CD8-positive, alpha-beta memory T cell (primary cell): Measurements from ENCODE around the gene C3orf62. TPM values are rescaled to one million over a fixed set of nuclear protein-coding genes. Genes with fewer than 3 reads are reported as not detected.

ENCODE experiments used
- CTCF ChIA-PET: fragments of 350-600 bp; sonication (Branson Sonifier 250); formaldehyde crosslinking; loops from one replicate; lab custom pipeline; 2021; ENCODE audit warnings: antibody characterized with exemption; lab: Charles Lee
- POLR2A ChIA-PET: fragments of 350-600 bp; sonication (Branson Sonifier 250); formaldehyde crosslinking; loops from one replicate; lab custom pipeline; 2021; ENCODE audit warnings: antibody characterized with exemption; lab: Charles Lee
- DNase-seq, 5 donors: peaks; one replicate each; pipeline versions ENCODE4 v3.0.0 to v3.0.0-alpha.2; 2020 to 2022; ENCODE audit warnings: mixed read lengths in 1 of 5
- H3K27ac ChIP-seq: one replicate; pipeline ENCODE4 v1.7.0; 2013; ENCODE audit warnings: low read depth, mild to moderate bottlenecking, low read length, moderate library complexity
- H3K27me3 ChIP-seq: 2 replicates; pipeline ENCODE4 v1.7.0; 2013; ENCODE audit warnings: low read length, mild to moderate bottlenecking; ENCODE audit not compliant: insufficient read depth, poor library complexity, severe bottlenecking
- H3K36me3 ChIP-seq: 2 replicates; pipeline ENCODE4 v1.7.0; 2013; ENCODE audit warnings: mild to moderate bottlenecking, low read length, moderate library complexity; ENCODE audit not compliant: insufficient read depth
- H3K4me1 ChIP-seq: 2 replicates; pipeline ENCODE4 v1.7.0; 2013; ENCODE audit warnings: mild to moderate bottlenecking, low read length, moderate library complexity; ENCODE audit not compliant: insufficient read depth
- H3K4me3 ChIP-seq: 2 replicates; pipeline ENCODE4 v1.7.0; 2013; ENCODE audit warnings: mild to moderate bottlenecking, low read length
- H3K9me3 ChIP-seq: 2 replicates; pipeline ENCODE4 v1.7.0; 2013; ENCODE audit warnings: mild to moderate bottlenecking, low read length
- H3K27ac Mint-ChIP-seq, 8 donors: one replicate each; pipeline ENCODE4 v1.8.0; 2020 to 2021; ENCODE audit warnings: mixed read lengths in 8 of 8, mild to moderate bottlenecking in 6 of 8, inconsistent platforms in 3 of 8, moderate library complexity in 3 of 8
- H3K27me3 Mint-ChIP-seq, 2 donors: one replicate each; pipeline ENCODE4 v1.8.0; 2020 to 2021; ENCODE audit warnings: mixed read lengths in 2 of 2, mild to moderate bottlenecking in 1 of 2, moderate library complexity in 1 of 2
- H3K36me3 Mint-ChIP-seq, 3 donors: one replicate each; pipeline ENCODE4 v1.8.0; 2020 to 2021; ENCODE audit warnings: mixed read lengths in 3 of 3, inconsistent platforms in 1 of 3, mild to moderate bottlenecking in 1 of 3
- H3K4me1 Mint-ChIP-seq, 3 donors: one replicate each; pipeline ENCODE4 v1.8.0; 2020 to 2021; ENCODE audit warnings: mixed read lengths in 3 of 3, inconsistent platforms in 1 of 3, mild to moderate bottlenecking in 1 of 3
- H3K4me3 Mint-ChIP-seq, 7 donors: one replicate each; pipeline ENCODE4 v1.8.0; 2020 to 2021; ENCODE audit warnings: mixed read lengths in 7 of 7, mild to moderate bottlenecking in 6 of 7, moderate library complexity in 4 of 7, inconsistent platforms in 2 of 7
- H3K9me3 Mint-ChIP-seq, 5 donors: one replicate each; pipeline ENCODE4 v1.8.0; 2020 to 2022; ENCODE audit warnings: mixed read lengths in 5 of 5, mild to moderate bottlenecking in 3 of 5, moderate library complexity in 2 of 5, inconsistent platforms in 1 of 5
- polyA plus RNA-seq: library from polyadenylated mRNA; unstranded; fragments of 300-500 nt; fragmentation: Illumina TruSeq; gene quantifications from one replicate; pipeline ENCODE4 v1.2.3, GENCODE V29; 2021
- total RNA-seq, 2 experiments: library from RNA; stranded (reverse); gene quantifications; one replicate each; pipeline ENCODE4 v1.2.3, GENCODE V29; 2021

The C3orf62 gene
- total and polyA plus RNA-seq, 3 experiments from 2014 or later = 1.8 to 6.6 (median 6.1) TPM

DNA sequence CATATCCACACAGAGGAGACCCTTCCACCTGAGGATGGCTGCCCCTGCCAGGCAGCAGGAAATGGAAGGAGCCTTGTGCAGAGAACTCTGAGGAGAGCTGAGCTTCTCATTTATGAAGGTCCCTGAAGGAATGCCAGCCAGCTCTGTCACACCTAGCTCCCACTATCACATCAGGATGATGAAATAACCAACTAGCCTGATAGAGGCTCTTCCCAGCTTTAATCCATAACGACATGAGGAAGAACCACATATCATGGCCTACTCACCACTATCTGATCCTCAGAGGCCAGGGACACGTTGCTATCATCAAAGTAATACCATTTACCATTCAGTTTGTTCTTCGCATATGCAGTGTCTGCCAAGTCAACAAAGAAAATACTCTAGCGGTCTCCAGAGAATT lies 1.5 kb upstream of the C3orf62 start:
- H3K9me3 ChIP-seq = no peaks in the 10 kb centered on the region
- Mint-ChIP-seq H3K36me3 (peaks cover 0 to 40% (median 5%) of the 10 kb centered on the region in 3 donors), H3K27me3 (no peaks in the 10 kb centered on the region), H3K4me1 (peaks cover 16 to 27% (median 22%) of the 10 kb centered on the region in 3 donors), H3K9me3 (no peaks in the 10 kb centered on the region), H3K4me3 (peak overlapping the region in 1 of 7 donors; percentile 86), H3K27ac (peak overlapping the region in 6 of 8 donors; percentile 85 to 93 (median 90))
- H3K27me3 ChIP-seq = no peaks in the 10 kb centered on the region
- H3K4me3 ChIP-seq = no peak overlapping the region
- POLR2A ChIA-PET = interaction anchor here (0.6 kb wide), 2 partner anchors 566 to 811 kb away, joined by 3 to 4 read pairs; no protein-coding TSS in a partner anchor
- H3K36me3 ChIP-seq = peaks cover 7% of the 10 kb centered on the region
- H3K27ac ChIP-seq = no peak overlapping the region
- CTCF ChIA-PET = interaction anchor here (0.6 to 1.4 kb wide), 2 partner anchors 39 to 107 kb away, joined by 3 to 4 read pairs; partner anchors contain the start of gene KLHDC8B
- no peak for DNase-seq
- H3K4me1 ChIP-seq = peaks cover 12% of the 10 kb centered on the region

GRCh38 chr3:49277383-49277775 lies 347 bp upstream of the C3orf62 start:
- H3K27me3 Mint-ChIP-seq = no peaks in the 10 kb centered on the region
- ChIA-PET POLR2A (no interaction called here), CTCF (interaction anchor here (0.6 to 1.4 kb wide), 2 partner anchors 12 to 106 kb away, joined by 3 to 4 read pairs; partner anchors contain the start of gene KLHDC8B)
- Histone ChIP-seq H3K9me3 (no peaks in the 10 kb centered on the region), H3K4me3 (peak overlapping the region; percentile 60), H3K36me3 (peaks cover 5% of the 10 kb centered on the region), H3K27me3 (no peaks in the 10 kb centered on the region), H3K4me1 (peaks cover 12% of the 10 kb centered on the region), H3K27ac (peak overlapping the region; percentile 38)
- peak in 1 of 5 donors; percentile 10 for DNase-seq
- H3K4me1 Mint-ChIP-seq = peaks cover 16 to 27% (median 22%) of the 10 kb centered on the region in 3 donors
- peak overlapping the region; percentile 81 to 92 (median 86) for H3K4me3 Mint-ChIP-seq
- peak overlapping the region; percentile 90 to 98 (median 92) for H3K27ac Mint-ChIP-seq
- no peaks in the 10 kb centered on the region for H3K9me3 Mint-ChIP-seq
- H3K36me3 Mint-ChIP-seq = peaks cover 0 to 33% (median 2%) of the 10 kb centered on the region in 3 donors

- Histone ChIP-seq H3K4me1 (peaks cover 12% of the 10 kb centered on the region), H3K27ac (no peak overlapping the region), H3K9me3 (no peaks in the 10 kb centered on the region), H3K27me3 (no peaks in the 10 kb centered on the region), H3K36me3 (no peaks in the 10 kb centered on the region), H3K4me3 (no peak overlapping the region)
- ChIA-PET POLR2A (no interaction called here), CTCF (interaction anchor here (1.4 kb wide), 1 partner anchor 175 kb away, joined by 3 read pairs; no protein-coding TSS in a partner anchor)
- peaks cover 16 to 27% (median 22%) of the 10 kb centered on the region in 3 donors for H3K4me1 Mint-ChIP-seq
- no peak overlapping the region for H3K4me3 Mint-ChIP-seq
- peaks cover 0 to 22% (median 2%) of the 10 kb centered on the region in 3 donors for H3K36me3 Mint-ChIP-seq
- H3K9me3 Mint-ChIP-seq = no peaks in the 10 kb centered on the region
- H3K27me3 Mint-ChIP-seq = no peaks in the 10 kb centered on the region
- peak overlapping the region in 1 of 8 donors; percentile 33 for H3K27ac Mint-ChIP-seq
- DNase-seq = no peak
These were observed 3.1 kb downstream of the C3orf62 start for GRCh38 chr3:49273825-49274532.

DNA sequence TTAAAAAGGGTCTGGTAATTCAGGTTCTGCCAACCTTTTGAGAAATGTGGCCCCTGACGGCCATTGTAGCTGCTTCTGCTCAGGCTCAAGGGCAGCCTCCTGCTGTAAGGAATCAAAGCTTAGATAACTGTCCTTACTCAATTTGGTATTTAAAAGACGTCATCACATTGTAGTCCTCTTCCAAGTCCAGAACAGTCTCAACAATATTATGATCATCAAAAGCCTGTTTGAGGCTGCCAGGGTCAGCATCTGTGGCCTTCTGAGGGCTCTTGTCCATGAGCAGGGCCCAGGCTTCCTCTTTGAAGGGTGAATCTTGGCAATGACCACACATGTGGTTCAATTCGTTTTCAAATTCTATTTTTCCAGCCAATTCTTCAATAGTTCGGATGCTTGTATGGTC lies 6.0 kb downstream of the C3orf62 start:
- no peaks in the 10 kb centered on the region for H3K36me3 ChIP-seq
- Mint-ChIP-seq H3K27me3 (no peaks in the 10 kb centered on the region), H3K4me1 (peaks cover 4 to 6% (median 5%) of the 10 kb centered on the region in 3 donors), H3K9me3 (no peaks in the 10 kb centered on the region), H3K36me3 (peaks cover 0 to 18% (median 2%) of the 10 kb centered on the region in 3 donors), H3K27ac (no peak overlapping the region), H3K4me3 (no peak overlapping the region)
- no peak overlapping the region for H3K4me3 ChIP-seq
- no peaks in the 10 kb centered on the region for H3K27me3 ChIP-seq
- DNase-seq = no peak
- H3K9me3 ChIP-seq = no peaks in the 10 kb centered on the region
- ChIA-PET CTCF (no interaction called here), POLR2A (no interaction called here)
- peaks cover 6% of the 10 kb centered on the region for H3K4me1 ChIP-seq
- H3K27ac ChIP-seq = no peak overlapping the region

DNA sequence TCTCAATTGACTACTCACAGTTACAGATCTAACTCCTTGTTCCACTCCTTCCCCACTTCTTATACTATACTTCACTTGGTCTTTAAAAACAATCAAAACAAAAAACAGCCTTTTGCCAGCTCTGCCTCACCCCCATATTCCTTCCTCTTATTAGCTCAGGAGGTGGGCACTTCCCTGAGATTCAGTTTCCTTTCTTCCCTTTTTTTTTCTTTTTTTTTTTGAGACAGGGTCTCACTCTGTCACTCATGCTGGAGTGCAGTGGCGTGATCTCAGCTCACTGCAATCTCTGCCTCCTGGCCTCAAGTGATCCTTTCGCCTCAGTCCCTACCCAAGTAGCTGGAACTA lies 6.9 kb downstream of the C3orf62 start:
- H3K36me3 Mint-ChIP-seq = peaks cover 0 to 18% (median 2%) of the 10 kb centered on the region in 3 donors
- Histone ChIP-seq H3K36me3 (no peaks in the 10 kb centered on the region), H3K27me3 (no peaks in the 10 kb centered on the region), H3K4me1 (no peaks in the 10 kb centered on the region), H3K4me3 (no peak overlapping the region), H3K27ac (no peak overlapping the region), H3K9me3 (no peaks in the 10 kb centered on the region)
- H3K4me1 Mint-ChIP-seq = no peaks in the 10 kb centered on the region
- POLR2A ChIA-PET = no interaction called here
- H3K4me3 Mint-ChIP-seq = no peak overlapping the region
- CTCF ChIA-PET = no interaction called here
- H3K9me3 Mint-ChIP-seq = no peaks in the 10 kb centered on the region
- H3K27me3 Mint-ChIP-seq = no peaks in the 10 kb centered on the region
- no peak overlapping the region for H3K27ac Mint-ChIP-seq
- no peak for DNase-seq

- H3K4me3 ChIP-seq = no peak overlapping the region
- H3K27ac ChIP-seq = no peak overlapping the region
- Mint-ChIP-seq H3K27ac (no peak overlapping the region), H3K4me3 (no peak overlapping the region), H3K36me3 (peaks cover 0 to 18% (median 2%) of the 10 kb centered on the region in 3 donors), H3K9me3 (no peaks in the 10 kb centered on the region), H3K27me3 (no peaks in the 10 kb centered on the region), H3K4me1 (no peaks in the 10 kb centered on the region)
- POLR2A ChIA-PET = no interaction called here
- H3K36me3 ChIP-seq = no peaks in the 10 kb centered on the region
- CTCF ChIA-PET = no interaction called here
- no peaks in the 10 kb centered on the region for H3K9me3 ChIP-seq
- H3K27me3 ChIP-seq = no peaks in the 10 kb centered on the region
- no peaks in the 10 kb centered on the region for H3K4me1 ChIP-seq
- no peak for DNase-seq
These were observed 7.4 kb downstream of the C3orf62 start for GRCh38 chr3:49269443-49270155.

- H3K9me3 ChIP-seq = no peaks in the 10 kb centered on the region
- no peaks in the 10 kb centered on the region for H3K27me3 Mint-ChIP-seq
- POLR2A ChIA-PET = no interaction called here
- H3K4me3 Mint-ChIP-seq = no peak overlapping the region
- no peak overlapping the region for H3K27ac ChIP-seq
- CTCF ChIA-PET = no interaction called here
- H3K36me3 Mint-ChIP-seq = peaks cover 0 to 18% (median 2%) of the 10 kb centered on the region in 3 donors
- no peaks in the 10 kb centered on the region for H3K27me3 ChIP-seq
- DNase-seq = no peak
- no peaks in the 10 kb centered on the region for H3K4me1 ChIP-seq
- no peaks in the 10 kb centered on the region for H3K4me1 Mint-ChIP-seq
- no peak overlapping the region for H3K4me3 ChIP-seq
- no peaks in the 10 kb centered on the region for H3K36me3 ChIP-seq
- H3K9me3 Mint-ChIP-seq = no peaks in the 10 kb centered on the region
- H3K27ac Mint-ChIP-seq = peak overlapping the region in 1 of 8 donors; percentile 5
These were observed 10.5 kb downstream of the C3orf62 start for GRCh38 chr3:49266410-49267095.
